Neural progenitor cell (in vitro differentiated cells): ENCODE results near the gene LRRN2. TPM values are rescaled to one million over a fixed set of nuclear protein-coding genes. Genes with fewer than 3 reads are reported as not detected.

ENCODE experiments used
- DNase-seq: peaks from one replicate; pipeline ENCODE4 v3.0.0-alpha.2; 2016; ENCODE audit warnings: low spot score
- H2AFZ ChIP-seq: fragments of 200-600 bp; sonication (generic); replicated peaks from 2 replicates; pipeline ENCODE4 v1.6.1; 2016; ENCODE audit warnings: antibody characterized with exemption
- H3F3A ChIP-seq: fragments of 200-600 bp; sonication (generic); 2 replicates; pipeline ENCODE4 v1.6.1; 2016; ENCODE audit warnings: antibody characterized with exemption, low read depth
- H3K27ac ChIP-seq: fragments of 200-600 bp; sonication (generic); 2 replicates; pipeline ENCODE4 v1.5.1; 2016; ENCODE audit warnings: mild to moderate bottlenecking
- H3K27me3 ChIP-seq: fragments of 200-600 bp; sonication (generic); 2 replicates; pipeline ENCODE4 v1.6.1; 2016; ENCODE audit warnings: mild to moderate bottlenecking, moderate library complexity
- H3K36me3 ChIP-seq: fragments of 200-600 bp; sonication (generic); 2 replicates; pipeline ENCODE4 v1.5.1; 2016
- H3K4me1 ChIP-seq: fragments of 200-600 bp; sonication (generic); 2 replicates; pipeline ENCODE4 v1.6.1; 2016; ENCODE audit warnings: mixed run types
- H3K4me2 ChIP-seq: fragments of 200-600 bp; sonication (generic); 2 replicates; pipeline ENCODE4 v1.6.1; 2016
- H3K4me3 ChIP-seq: fragments of 200-600 bp; sonication (generic); 2 replicates; pipeline ENCODE4 v1.5.1; 2016
- H3K79me2 ChIP-seq: fragments of 200-600 bp; sonication (generic); 2 replicates; pipeline ENCODE4 v1.6.1; 2016; ENCODE audit warnings: low read depth
- H3K9ac ChIP-seq: fragments of 200-600 bp; sonication (generic); 2 replicates; pipeline ENCODE4 v1.6.1; 2016
- H3K9me3 ChIP-seq: fragments of 200-600 bp; sonication (generic); 2 replicates; pipeline ENCODE4 v1.5.1; 2016; ENCODE audit warnings: low read depth
- H4K20me1 ChIP-seq: fragments of 200-600 bp; sonication (generic); 2 replicates; pipeline ENCODE4 v1.6.1; 2016; ENCODE audit warnings: low read depth
- H3K27ac Mint-ChIP-seq: 3 replicates; pipeline ENCODE4 v1.8.0; 2021; ENCODE audit warnings: mixed read lengths
- H3K27me3 Mint-ChIP-seq: 2 replicates; pipeline ENCODE4 v1.8.0; 2022; ENCODE audit warnings: low read depth, mild to moderate bottlenecking, inconsistent platforms, moderate library complexity, mixed read lengths; ENCODE audit not compliant: insufficient read depth
- H3K36me3 Mint-ChIP-seq: 3 replicates; pipeline ENCODE4 v1.8.0; 2021; ENCODE audit warnings: mixed read lengths
- H3K4me1 Mint-ChIP-seq: 3 replicates; pipeline ENCODE4 v1.8.0; 2021; ENCODE audit warnings: mixed read lengths
- H3K4me3 Mint-ChIP-seq: 3 replicates; pipeline ENCODE4 v1.8.0; 2021; ENCODE audit warnings: mild to moderate bottlenecking, moderate library complexity, mixed read lengths
- H3K9me3 Mint-ChIP-seq: 3 replicates; pipeline ENCODE4 v1.8.0; 2020; ENCODE audit warnings: mixed read lengths
- EZH2 ChIP-seq: fragments of 200-600 bp; sonication (generic); IDR thresholded peaks from 2 replicates; pipeline ENCODE4 v1.6.1; 2017; ENCODE audit warnings: antibody characterized with exemption, mild to moderate bottlenecking, moderate library complexity
- EZH2phosphoT487 ChIP-seq: fragments of 200-600 bp; sonication (generic); IDR thresholded peaks from 2 replicates; pipeline ENCODE4 v1.6.1; 2017; ENCODE audit warnings: antibody characterized with exemption
- total RNA-seq: library from RNA; depleted of rRNA; stranded (reverse); fragments of >200 nt; gene quantifications from 2 replicates; pipeline ENCODE4 v1.2.3, GENCODE V29; 2015; ENCODE audit warnings: low replicate concordance
- TF ChIP-seq, protein P1 (sequence below): fragments of 200-600 bp; sonication (generic); IDR thresholded peaks from 2 replicates; pipeline ENCODE4 v1.5.1; 2017; ENCODE audit warnings: antibody characterized with exemption, mild to moderate bottlenecking

LRRN2 gene
- total RNA-seq, 1 donor from 2014 or later, result 1.9 TPM

DNA sequence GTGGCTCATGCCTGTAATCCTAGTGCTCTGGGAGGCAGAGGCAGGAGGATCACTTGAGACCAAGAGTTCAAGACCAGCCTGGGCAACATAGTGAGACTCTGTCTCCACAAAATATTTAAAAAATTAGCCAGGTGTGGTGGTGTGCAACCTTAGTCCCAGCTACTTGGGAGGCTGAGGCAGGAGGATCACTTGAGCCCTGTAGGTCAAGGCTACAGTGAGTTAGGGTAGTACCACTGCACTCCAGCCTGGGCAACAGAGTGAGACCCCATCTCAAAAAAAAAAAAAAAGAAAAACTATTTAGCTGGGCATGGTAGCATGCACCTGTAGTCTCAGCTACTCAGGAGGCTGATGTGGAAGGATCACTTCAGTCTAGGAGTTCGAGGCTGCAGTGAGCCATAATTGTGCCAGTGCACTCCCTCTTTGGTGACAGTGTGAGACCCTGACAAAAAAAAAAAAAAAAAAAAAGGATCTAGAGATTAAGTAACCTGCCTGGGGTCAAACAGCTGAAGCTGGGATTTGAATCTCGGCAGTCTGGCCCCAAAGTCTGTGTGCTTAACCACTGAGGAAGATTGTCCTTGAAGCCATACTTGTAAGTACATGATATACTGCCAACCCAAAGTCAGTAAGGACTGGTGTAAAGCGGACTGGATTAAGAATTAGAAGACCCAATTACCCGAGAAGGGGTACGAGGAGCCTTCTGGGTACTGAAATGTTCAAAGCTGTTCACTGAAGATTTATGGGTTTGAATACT lies 31.8 kb downstream of the LRRN2 start:
- Histone ChIP-seq H3K79me2 (no peaks in the 10 kb centered on the region), H3K9ac (no peak overlapping the region), H3K4me1 (peaks cover 23% of the 10 kb centered on the region), H3K27ac (no peak overlapping the region), H3K9me3 (no peaks in the 10 kb centered on the region), H2AFZ (no peak overlapping the region), H4K20me1 (peaks cover 34% of the 10 kb centered on the region), H3F3A (peaks cover 14% of the 10 kb centered on the region), H3K4me3 (no peak overlapping the region), H3K27me3 (peaks cover 18% of the 10 kb centered on the region), H3K36me3 (no peaks in the 10 kb centered on the region), H3K4me2 (no peak overlapping the region)
- DNase-seq, result no peak
- peaks cover 29% of the 10 kb centered on the region for H3K4me1 Mint-ChIP-seq
- no peaks in the 10 kb centered on the region for H3K36me3 Mint-ChIP-seq
- no peak for TF ChIP-seq EZH2phosphoT487
- TF ChIP-seq, protein P1, sequence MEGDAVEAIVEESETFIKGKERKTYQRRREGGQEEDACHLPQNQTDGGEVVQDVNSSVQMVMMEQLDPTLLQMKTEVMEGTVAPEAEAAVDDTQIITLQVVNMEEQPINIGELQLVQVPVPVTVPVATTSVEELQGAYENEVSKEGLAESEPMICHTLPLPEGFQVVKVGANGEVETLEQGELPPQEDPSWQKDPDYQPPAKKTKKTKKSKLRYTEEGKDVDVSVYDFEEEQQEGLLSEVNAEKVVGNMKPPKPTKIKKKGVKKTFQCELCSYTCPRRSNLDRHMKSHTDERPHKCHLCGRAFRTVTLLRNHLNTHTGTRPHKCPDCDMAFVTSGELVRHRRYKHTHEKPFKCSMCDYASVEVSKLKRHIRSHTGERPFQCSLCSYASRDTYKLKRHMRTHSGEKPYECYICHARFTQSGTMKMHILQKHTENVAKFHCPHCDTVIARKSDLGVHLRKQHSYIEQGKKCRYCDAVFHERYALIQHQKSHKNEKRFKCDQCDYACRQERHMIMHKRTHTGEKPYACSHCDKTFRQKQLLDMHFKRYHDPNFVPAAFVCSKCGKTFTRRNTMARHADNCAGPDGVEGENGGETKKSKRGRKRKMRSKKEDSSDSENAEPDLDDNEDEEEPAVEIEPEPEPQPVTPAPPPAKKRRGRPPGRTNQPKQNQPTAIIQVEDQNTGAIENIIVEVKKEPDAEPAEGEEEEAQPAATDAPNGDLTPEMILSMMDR, result no peak
- no peak overlapping the region for H3K27ac Mint-ChIP-seq
- no peak overlapping the region for H3K4me3 Mint-ChIP-seq
- H3K27me3 Mint-ChIP-seq, result peaks cover 7% of the 10 kb centered on the region
- no peaks in the 10 kb centered on the region for H3K9me3 Mint-ChIP-seq

DNA sequence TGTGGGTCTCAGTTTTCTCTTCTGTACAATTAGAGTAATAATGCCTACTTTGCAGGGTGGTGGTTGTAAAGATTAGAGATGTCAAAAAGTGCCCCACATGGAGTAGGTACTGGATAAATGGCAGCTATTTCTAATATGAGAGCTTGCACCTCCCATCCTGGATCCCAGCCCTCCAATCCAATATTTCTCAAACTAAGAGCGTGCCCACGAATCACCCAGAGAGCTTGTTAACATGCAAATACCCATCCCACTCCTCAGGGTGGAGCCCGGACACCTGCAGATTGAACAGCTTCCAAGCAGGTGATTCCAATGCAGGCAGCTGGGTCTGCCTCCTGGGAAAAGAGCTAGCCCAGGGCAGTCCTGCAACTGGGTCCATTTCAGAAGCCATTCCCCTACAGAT lies 33.0 kb downstream of the LRRN2 start:
- no peak overlapping the region for H2AFZ ChIP-seq
- no peak overlapping the region for H3K4me3 ChIP-seq
- Mint-ChIP-seq H3K9me3 (no peaks in the 10 kb centered on the region), H3K36me3 (no peaks in the 10 kb centered on the region), H3K27ac (no peak overlapping the region), H3K27me3 (peaks cover 9% of the 10 kb centered on the region), H3K4me3 (peak overlapping the region; percentile 27), H3K4me1 (peaks cover 32% of the 10 kb centered on the region)
- peak overlapping the region; percentile 40 for H3K4me2 ChIP-seq
- H4K20me1 ChIP-seq, result peaks cover 39% of the 10 kb centered on the region
- DNase-seq, result no peak
- no peaks in the 10 kb centered on the region for H3K9me3 ChIP-seq
- no peaks in the 10 kb centered on the region for H3K36me3 ChIP-seq
- H3K27me3 ChIP-seq, result peaks cover 18% of the 10 kb centered on the region
- no peak overlapping the region for H3K27ac ChIP-seq
- peaks cover 23% of the 10 kb centered on the region for H3K4me1 ChIP-seq
- TF ChIP-seq, protein P1, result no peak
- TF ChIP-seq EZH2 (no peak), EZH2phosphoT487 (no peak)
- no peaks in the 10 kb centered on the region for H3K79me2 ChIP-seq
- H3K9ac ChIP-seq, result no peak overlapping the region
- peaks cover 14% of the 10 kb centered on the region for H3F3A ChIP-seq

DNA sequence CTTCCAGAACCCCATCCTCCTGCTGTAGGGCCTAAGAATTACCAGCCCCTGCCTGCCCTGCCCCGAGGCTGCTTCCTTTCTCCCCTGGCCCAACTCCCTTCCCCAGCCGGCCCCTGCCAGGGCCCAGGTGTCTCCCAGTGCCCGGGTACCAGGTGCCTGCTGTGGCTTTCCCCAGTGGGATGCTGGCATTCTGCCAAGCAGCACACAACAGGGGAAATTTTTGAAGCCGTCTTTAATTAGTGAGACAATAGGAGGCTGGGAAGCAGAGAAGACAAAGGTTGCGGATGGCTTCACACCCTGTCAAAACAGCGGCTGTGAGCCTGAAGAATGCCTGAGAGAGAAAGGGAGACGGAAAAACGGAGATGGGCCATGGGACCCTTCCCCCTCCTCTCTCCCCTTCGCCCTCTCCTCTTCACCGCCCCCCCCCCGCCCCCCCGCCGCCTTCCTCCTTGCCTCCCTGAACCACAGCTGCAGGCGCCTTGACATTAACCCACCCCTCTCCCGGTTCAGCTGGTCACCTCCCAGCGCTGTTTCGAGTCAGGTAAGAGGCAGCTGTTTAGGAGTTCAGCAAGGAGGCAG lies 33.6 kb downstream of the LRRN2 start:
- peak overlapping the region; percentile 40 for H3K4me2 ChIP-seq
- TF ChIP-seq EZH2phosphoT487, result no peak
- TF ChIP-seq EZH2, result no peak
- TF ChIP-seq, protein P1, result no peak
- H3K4me3 Mint-ChIP-seq, result no peak overlapping the region

More for the DNA sequence above, 33.6 kb downstream of the LRRN2 start:
- Mint-ChIP-seq H3K9me3 (no peaks in the 10 kb centered on the region), H3K36me3 (no peaks in the 10 kb centered on the region), H3K4me1 (peaks cover 38% of the 10 kb centered on the region), H3K27me3 (peaks cover 12% of the 10 kb centered on the region), H3K27ac (no peak overlapping the region)
- Histone ChIP-seq H3K4me1 (peaks cover 28% of the 10 kb centered on the region), H3K36me3 (no peaks in the 10 kb centered on the region), H3F3A (peaks cover 14% of the 10 kb centered on the region), H3K79me2 (no peaks in the 10 kb centered on the region), H3K4me3 (no peak overlapping the region), H3K9me3 (no peaks in the 10 kb centered on the region), H3K27ac (no peak overlapping the region), H2AFZ (no peak overlapping the region), H4K20me1 (peaks cover 39% of the 10 kb centered on the region), H3K9ac (no peak overlapping the region), H3K27me3 (peaks cover 18% of the 10 kb centered on the region)
- peak; percentile 77 for DNase-seq
